Measurements from ENCODE around the gene CDHR2. TPM values are rescaled to one million over a fixed set of nuclear protein-coding genes. Genes with fewer than 3 reads are reported as not detected.

Gene CDHR2
- total and polyA plus RNA-seq, 8 donors: 0.18 to 0.92 (median 0.32) TPM; not detected in 1

GRCh38 chr5:176528761-176529115 is 20.4 kb upstream of the CDHR2 start:
- no peaks in the 10 kb centered on the region for H3K9me3 ChIP-seq
- no peak for TF ChIP-seq CTCF (IDR thresholded peaks at IDR 0.05)
- H3K27ac ChIP-seq: no peak overlapping the region
- H3K4me1 ChIP-seq: peaks cover 7 to 35% of the 10 kb centered on the region in 2 donors
- H3K36me3 ChIP-seq: peaks cover 0 to 52% of the 10 kb centered on the region in 2 donors
- DNase-seq (peak in 1 of 4 donors; percentile 74), ATAC-seq (no peak)
- intact Hi-C loops (cut with DNase I): no loop called here
- no peaks in the 10 kb centered on the region for H3K27me3 ChIP-seq
- H3K4me3 ChIP-seq: no peak overlapping the region

- Histone ChIP-seq H3K4me1 (peaks cover 12 to 40% of the 10 kb centered on the region in 2 donors), H3K36me3 (peaks cover 0 to 52% of the 10 kb centered on the region in 2 donors), H3K4me3 (no peak overlapping the region), H3K27me3 (no peaks in the 10 kb centered on the region), H3K9me3 (no peaks in the 10 kb centered on the region), H3K27ac (no peak overlapping the region)
- DNase-seq (peak in 1 of 4 donors; percentile 63), ATAC-seq (no peak)
- intact Hi-C loops (cut with DNase I): no loop called here
- TF ChIP-seq CTCF (IDR thresholded peaks at IDR 0.05): no peak
Measured at GRCh38 chr5:176529116-176529740, 19.9 kb upstream of the CDHR2 start.

GRCh38 chr5:176529741-176530141 is 19.4 kb upstream of the CDHR2 start:
- no peak overlapping the region for H3K27ac ChIP-seq
- no peaks in the 10 kb centered on the region for H3K27me3 ChIP-seq
- DNase-seq (peak in 1 of 4 donors; percentile 74), ATAC-seq (no peak)
- peaks cover 0 to 52% of the 10 kb centered on the region in 2 donors for H3K36me3 ChIP-seq
- no peak for TF ChIP-seq CTCF (IDR thresholded peaks at IDR 0.05)
- H3K9me3 ChIP-seq: no peaks in the 10 kb centered on the region
- H3K4me3 ChIP-seq: no peak overlapping the region
- intact Hi-C loops (cut with DNase I): no loop called here
- H3K4me1 ChIP-seq: peaks cover 17 to 45% of the 10 kb centered on the region in 2 donors

- Histone ChIP-seq H3K4me3 (no peak overlapping the region), H3K36me3 (peaks cover 0 to 52% of the 10 kb centered on the region in 2 donors), H3K27me3 (no peaks in the 10 kb centered on the region), H3K27ac (no peak overlapping the region), H3K9me3 (no peaks in the 10 kb centered on the region), H3K4me1 (peaks cover 24 to 52% of the 10 kb centered on the region in 2 donors)
- DNase-seq: peak in 1 of 4 donors; percentile 72
- intact Hi-C loops (cut with DNase I): no loop called here
- TF ChIP-seq CTCF (IDR thresholded peaks at IDR 0.05): no peak
- no peak for ATAC-seq
Measured at GRCh38 chr5:176530393-176530982, 18.7 kb upstream of the CDHR2 start.

GRCh38 chr5:176530983-176531901 is 17.9 kb upstream of the CDHR2 start:
- DNase-seq (peak in 1 of 4 donors; percentile 79), ATAC-seq (no peak)
- intact Hi-C loops (cut with DNase I): no loop called here
- H3K4me1 ChIP-seq: peaks cover 29 to 60% of the 10 kb centered on the region in 2 donors
- peak overlapping the region in 1 of 2 donors; percentile 20 for H3K27ac ChIP-seq
- no peaks in the 10 kb centered on the region for H3K27me3 ChIP-seq
- H3K36me3 ChIP-seq: peaks cover 0 to 52% of the 10 kb centered on the region in 2 donors
- H3K9me3 ChIP-seq: no peaks in the 10 kb centered on the region
- H3K4me3 ChIP-seq: no peak overlapping the region
- no peak for TF ChIP-seq CTCF (IDR thresholded peaks at IDR 0.05)

Data from left lung (tissue), 10 donors.